HepG2 (cell line): ENCODE data around the gene ZCCHC10. TPM values are rescaled to one million over a fixed set of nuclear protein-coding genes. Genes with fewer than 3 reads are reported as not detected.
A peak's percentile ranks its signal among the peaks of the same experiment; 100 is the strongest.

Experiments
- ELF4 ChIP-seq: sonication (generic); formaldehyde crosslinking; IDR thresholded peaks from 2 replicates; pipeline ENCODE4 v1.5.0; 2020; ENCODE audit warnings: missing genetic modification reagents, mild to moderate bottlenecking, moderate library complexity, borderline replicate concordance
- HDAC2 ChIP-seq: sonication (generic); formaldehyde crosslinking; IDR thresholded peaks from 2 replicates; pipeline ENCODE4 v1.4.0; 2020; ENCODE audit warnings: missing genetic modification reagents
- HNRNPL ChIP-seq: fragments of 200-400 bp; formaldehyde crosslinking; IDR thresholded peaks from 2 replicates; pipeline ENCODE4 v1.6.1; 2017; ENCODE audit warnings: mild to moderate bottlenecking, low read depth, low read length
- KAT7 ChIP-seq: IDR thresholded peaks from 2 replicates; pipeline ENCODE4 v1.6.1; 2018; ENCODE audit warnings: borderline replicate concordance, missing compliant biosample characterization
- KDM2A ChIP-seq: sonication (generic); formaldehyde crosslinking; IDR thresholded peaks from 2 replicates; pipeline ENCODE4 v1.4.0; 2020; ENCODE audit warnings: low read depth, missing genetic modification reagents, borderline replicate concordance
- KDM4B ChIP-seq: sonication (generic); formaldehyde crosslinking; IDR thresholded peaks from 2 replicates; pipeline ENCODE4 v1.4.0; 2020; ENCODE audit warnings: missing genetic modification reagents
- MAZ ChIP-seq, 2 experiments: sonication (generic) in 1 of 2; formaldehyde crosslinking in 1 of 2; IDR thresholded peaks; 2 replicates each; pipeline versions ENCODE4 v1.5.0 to v1.6.1; 2012 to 2020; ENCODE audit warnings: low read depth in 2 of 2, mild to moderate bottlenecking in 2 of 2, borderline replicate concordance in 1 of 2, improper control_type of control experiment in 1 of 2, low read length in 1 of 2, missing genetic modification reagents in 1 of 2, moderate library complexity in 1 of 2
- MEF2D ChIP-seq: sonication (generic); formaldehyde crosslinking; IDR thresholded peaks from 2 replicates; pipeline ENCODE4 v1.5.1; 2020; ENCODE audit warnings: mild to moderate bottlenecking, missing genetic modification reagents
- SALL2 ChIP-seq: sonication (generic); formaldehyde crosslinking; IDR thresholded peaks from 2 replicates; pipeline ENCODE4 v1.8.1; 2023; ENCODE audit warnings: mild to moderate bottlenecking, missing genetic modification reagents, inconsistent platforms
- SPEN ChIP-seq: sonication (generic); formaldehyde crosslinking; IDR thresholded peaks from 2 replicates; pipeline ENCODE4 v1.5.1; 2020; ENCODE audit warnings: low read depth, mild to moderate bottlenecking, missing genetic modification reagents
- ZFY ChIP-seq: sonication (generic); formaldehyde crosslinking; IDR thresholded peaks from 2 replicates; pipeline ENCODE4 v1.4.0; 2020; ENCODE audit warnings: missing genetic modification reagents
- ZHX1 ChIP-seq: sonication (generic); formaldehyde crosslinking; IDR thresholded peaks from 2 replicates; pipeline ENCODE4 v1.8.1; 2022; ENCODE audit warnings: low read depth, mild to moderate bottlenecking, missing genetic modification reagents
- ZNF280B ChIP-seq: sonication (generic); formaldehyde crosslinking; IDR thresholded peaks from 2 replicates; pipeline ENCODE4 v1.5.0; 2020; ENCODE audit warnings: missing genetic modification reagents, mild to moderate bottlenecking, borderline replicate concordance
- ZNF546 ChIP-seq: sonication (generic); formaldehyde crosslinking; conservative IDR thresholded peaks from 2 replicates; pipeline ENCODE4 v1.8.1; 2023; ENCODE audit warnings: mild to moderate bottlenecking, missing genetic modification reagents
- ZNF615 ChIP-seq: sonication (generic); formaldehyde crosslinking; IDR thresholded peaks from 2 replicates; pipeline ENCODE4 v1.5.0; 2020; ENCODE audit warnings: mild to moderate bottlenecking, missing genetic modification reagents, borderline replicate concordance
- ZNF687 ChIP-seq: sonication (generic); formaldehyde crosslinking; IDR thresholded peaks from 2 replicates; pipeline ENCODE4 v1.5.1; 2020; ENCODE audit warnings: mild to moderate bottlenecking, missing genetic modification reagents, moderate library complexity
- ZNF775 ChIP-seq: sonication (generic); formaldehyde crosslinking; IDR thresholded peaks from 2 replicates; pipeline ENCODE4 v1.4.0; 2020; ENCODE audit warnings: missing genetic modification reagents, mild to moderate bottlenecking, moderate library complexity, borderline replicate concordance
- ZSCAN29 ChIP-seq: sonication (generic); formaldehyde crosslinking; conservative IDR thresholded peaks from 2 replicates; pipeline ENCODE4 v1.4.0; 2020; ENCODE audit warnings: mild to moderate bottlenecking, missing genetic modification reagents
- polyA plus RNA-seq, 8 experiments: library from polyadenylated mRNA; depleted of rRNA in 3 of 8; stranded (reverse) in 7 of 8; unstranded in 1 of 8; fragments of >200 nt; fragmentation: Illumina TruSeq in 4 of 8; extraction: Trizol in 4 of 8; gene quantifications; 2 replicates each; pipeline versions ENCODE4 v1.2.1 to v1.2.3, GENCODE V29; 2011 to 2016; ENCODE audit warnings: low read depth in 4 of 8, missing spikeins in 1 of 8, mixed read lengths in 1 of 8; ENCODE audit not compliant: insufficient read depth in 1 of 8
- total RNA-seq, 5 experiments: library from RNA; depleted of rRNA; stranded (reverse); fragments of >200 nt; fragmentation: Illumina TruSeq; extraction: Trizol; gene quantifications; 2 replicates each; pipeline ENCODE4 v1.2.3, GENCODE V29; 2016; ENCODE audit warnings: low read depth in 1 of 5

The ZCCHC10 gene
- total and polyA plus RNA-seq, 2 of the 13 experiments (the other 11 are each of a cell fraction or from before 2014, with no cell fraction given): 40.7 to 48.2 TPM

DNA sequence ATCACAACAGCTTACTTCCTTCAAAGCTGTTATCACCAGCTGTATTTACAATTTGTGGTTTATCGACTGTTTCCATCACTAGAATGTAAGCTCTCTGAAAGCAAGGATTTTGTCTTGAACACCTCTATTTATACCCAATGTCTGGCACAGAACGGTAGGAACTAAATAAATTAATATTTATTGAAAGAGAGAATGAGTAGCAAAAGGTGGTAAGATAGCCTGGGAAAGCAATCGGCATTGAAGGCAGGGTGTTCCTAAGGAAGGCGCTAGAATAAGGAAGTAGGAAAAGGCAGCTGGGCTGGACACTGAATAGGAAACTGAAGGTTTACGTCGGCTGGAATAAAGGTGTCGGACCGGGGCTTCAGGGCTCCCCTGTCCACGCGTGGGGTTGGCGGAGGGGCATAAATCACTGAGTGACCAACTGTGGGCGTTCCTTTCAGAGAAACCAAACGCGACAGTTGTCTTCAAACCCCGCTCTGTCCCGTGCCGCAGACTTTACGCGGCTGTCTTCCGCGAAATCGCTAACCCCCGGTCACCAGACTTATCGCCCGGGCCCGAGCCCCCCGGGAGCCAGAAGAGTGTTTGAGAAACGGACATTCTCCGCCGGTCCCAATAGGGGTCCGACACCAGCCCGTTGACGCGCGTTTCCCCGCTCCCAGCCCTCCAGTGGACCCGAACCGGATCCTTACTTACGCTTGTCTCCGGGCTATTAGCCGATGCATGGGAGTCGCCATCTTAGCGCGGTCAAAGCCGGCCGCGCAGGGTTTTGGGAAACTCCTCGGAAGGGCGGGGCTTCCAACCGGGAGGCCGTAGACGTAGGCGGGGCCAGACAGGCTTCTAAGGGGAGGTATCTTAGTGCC, at the start of gene ZCCHC10 (continued):
- TF ChIP-seq ZNF615 (CRISPR knock-in tag): no peak
- TF ChIP-seq KAT7: 0 out of 2 replicates have a peak, but pooled peaks have one; percentile 15
- 0 out of 2 replicates have a peak, but pooled peaks have one; percentile 24 for TF ChIP-seq SALL2 (CRISPR knock-in tag)
- 0 out of 2 replicates have a peak, but pooled peaks have one; percentile 22 for TF ChIP-seq MEF2D (CRISPR knock-in tag)
- peak; percentile 87 for TF ChIP-seq KDM2A (CRISPR knock-in tag)
- TF ChIP-seq KDM4B: no peak
- 0 out of 2 replicates have a peak, but pooled peaks have one; percentile 59 for TF ChIP-seq ZSCAN29 (CRISPR knock-in tag)
- TF ChIP-seq ZFY (CRISPR knock-in tag): peak; percentile 85
- TF ChIP-seq SPEN (CRISPR knock-in tag): peak; percentile 50; the same call in 1 of the 2 replicates
- TF ChIP-seq ZNF546 (CRISPR knock-in tag): 0 out of 2 replicates have a peak, but pooled peaks have one; percentile 27
- 0 out of 2 replicates have a peak, but pooled peaks have one; percentile 51 for TF ChIP-seq ZNF775
- 0 out of 2 replicates have a peak, but pooled peaks have one; percentile 44 for TF ChIP-seq ZNF280B
- 0 out of 2 replicates have a peak, but pooled peaks have one; percentile 47 for TF ChIP-seq ZHX1 (CRISPR knock-in tag)
- peak; percentile 91 for TF ChIP-seq ZNF687 (CRISPR knock-in tag)
- peak; percentile 20; the same call in 1 of the 2 replicates for TF ChIP-seq MAZ (IDR thresholded peaks at IDR 0.05; ENCODE audit: borderline replicate concordance, low read depth, low read length)
- TF ChIP-seq MAZ (CRISPR knock-in tag; IDR thresholded peaks at IDR 0.05; ENCODE audit: low read depth): peak; percentile 78
- TF ChIP-seq HDAC2 (CRISPR knock-in tag): peak; percentile 41
- TF ChIP-seq ELF4: peak; percentile 78
- 0 out of 2 replicates have a peak, but pooled peaks have one; percentile 29 for TF ChIP-seq HNRNPL
